CD4-positive, alpha-beta memory T cell (primary cell): ENCODE results near the gene C16orf95. TPM values are rescaled to one million over a fixed set of nuclear protein-coding genes. Genes with fewer than 3 reads are reported as not detected.
A peak's percentile ranks its signal among the peaks of the same experiment; 100 is the strongest.

Experiments
- CTCF ChIA-PET: fragments of 350-600 bp; sonication (Branson Sonifier 250); formaldehyde crosslinking; loops from one replicate; lab custom pipeline; 2021; ENCODE audit warnings: inconsistent platforms; ENCODE audit not compliant: partially characterized antibody; lab: Charles Lee
- POLR2A ChIA-PET: fragments of 350-600 bp; sonication (Branson Sonifier 250); formaldehyde crosslinking; loops from one replicate; lab custom pipeline; 2021; ENCODE audit not compliant: partially characterized antibody; lab: Charles Lee
- DNase-seq, 5 donors: peaks; one replicate each; pipeline versions ENCODE4 v3.0.0 to v3.0.0-alpha.2; 2020 to 2022; ENCODE audit warnings: mixed read lengths in 1 of 5
- H3K27ac ChIP-seq: one replicate; pipeline ENCODE4 v1.7.0; 2013; ENCODE audit warnings: low read depth, low read length
- H3K27me3 ChIP-seq: 2 replicates; pipeline ENCODE4 v1.7.0; 2013; ENCODE audit warnings: mild to moderate bottlenecking, low read length, moderate library complexity; ENCODE audit not compliant: insufficient read depth
- H3K36me3 ChIP-seq: 2 replicates; pipeline ENCODE4 v1.7.0; 2013; ENCODE audit warnings: mild to moderate bottlenecking, low read length, moderate library complexity; ENCODE audit not compliant: insufficient read depth
- H3K4me1 ChIP-seq: 2 replicates; pipeline ENCODE4 v1.7.0; 2013; ENCODE audit warnings: mild to moderate bottlenecking, low read length, moderate library complexity; ENCODE audit not compliant: insufficient read depth
- H3K4me3 ChIP-seq, 2 donors: one replicate each; pipeline ENCODE4 v1.7.0; 2013; ENCODE audit warnings: low read length in 2 of 2, mild to moderate bottlenecking in 1 of 2
- H3K9me3 ChIP-seq, 2 donors: one replicate each; pipeline ENCODE4 v1.7.0; 2013; ENCODE audit warnings: low read length in 2 of 2, control low read depth in 1 of 2; ENCODE audit not compliant: control insufficient read depth in 1 of 2
- H3K27ac Mint-ChIP-seq, 7 donors: one replicate each; pipeline ENCODE4 v1.8.0; 2020 to 2021; ENCODE audit warnings: mixed read lengths in 7 of 7, mild to moderate bottlenecking in 6 of 7, inconsistent platforms in 3 of 7, moderate library complexity in 3 of 7
- H3K27me3 Mint-ChIP-seq, 2 donors: one replicate each; pipeline ENCODE4 v1.8.0; 2020 to 2021; ENCODE audit warnings: mixed read lengths in 2 of 2
- H3K36me3 Mint-ChIP-seq, 2 donors: one replicate each; pipeline ENCODE4 v1.8.0; 2020 to 2021; ENCODE audit warnings: mixed read lengths in 2 of 2, inconsistent platforms in 1 of 2, mild to moderate bottlenecking in 1 of 2
- H3K4me1 Mint-ChIP-seq, 4 donors: one replicate each; pipeline ENCODE4 v1.8.0; 2020 to 2021; ENCODE audit warnings: mixed read lengths in 4 of 4, mild to moderate bottlenecking in 1 of 4
- H3K4me3 Mint-ChIP-seq, 8 donors: one replicate each; pipeline ENCODE4 v1.8.0; 2020 to 2021; ENCODE audit warnings: mixed read lengths in 8 of 8, mild to moderate bottlenecking in 7 of 8, moderate library complexity in 6 of 8, inconsistent platforms in 3 of 8
- H3K9me3 Mint-ChIP-seq, 8 donors: one replicate each; pipeline ENCODE4 v1.8.0; 2020 to 2021; ENCODE audit warnings: mixed read lengths in 8 of 8, mild to moderate bottlenecking in 5 of 8, inconsistent platforms in 3 of 8, moderate library complexity in 1 of 8
- intact Hi-C: fragments of 100-400 bp; cut with micrococcal nuclease; formaldehyde crosslinking; loops from one replicate; pipeline ENCODE4 v1.15.1; 2023
- polyA plus RNA-seq, 2 donors: library from polyadenylated mRNA; unstranded; fragments of 300-500 nt; fragmentation: Illumina TruSeq; gene quantifications; one replicate each; pipeline ENCODE4 v1.2.3, GENCODE V29; 2021
- total RNA-seq, 2 experiments: library from RNA; stranded (reverse); gene quantifications; one replicate each; pipeline ENCODE4 v1.2.3, GENCODE V29; 2021

C16orf95 gene
- total and polyA plus RNA-seq, 4 experiments from 2014 or later = 1.4 to 2.4 (median 1.6) TPM

DNA sequence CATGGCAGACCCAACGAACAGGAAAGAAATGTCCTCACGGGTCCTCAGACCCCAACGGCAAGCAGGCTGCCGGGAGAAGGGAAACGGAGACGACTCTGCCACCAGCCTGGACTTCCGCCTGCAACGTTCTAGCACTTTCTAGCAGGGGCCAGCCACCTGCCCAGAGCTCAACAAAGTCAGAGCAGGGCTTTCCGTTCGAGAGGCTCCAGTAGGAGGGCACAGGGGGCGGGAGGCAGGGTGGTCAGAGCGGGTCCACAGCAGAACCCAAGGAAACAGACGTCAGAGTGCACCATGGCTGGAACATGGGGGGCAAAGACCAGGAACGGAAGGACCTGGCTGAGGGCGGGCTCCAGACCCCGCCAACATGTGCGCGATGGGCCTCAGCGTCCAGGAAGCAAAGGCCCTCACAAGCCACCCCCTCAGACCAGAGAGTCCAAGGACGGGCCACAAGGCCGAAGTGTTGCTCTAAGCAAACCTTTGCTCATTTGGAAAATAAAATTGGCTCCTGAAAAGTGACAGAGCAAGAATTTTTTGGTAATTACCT is 29.4 kb upstream of the C16orf95 start:
- intact Hi-C loops = loop anchor here (5.0 kb wide), 1 partner anchor 36 kb away; the partner anchor contains the start of gene FBXO31
- H3K36me3 Mint-ChIP-seq = peaks cover 20 to 37% of the 10 kb centered on the region in 2 donors
- no peaks in the 10 kb centered on the region for H3K9me3 Mint-ChIP-seq
- ChIA-PET POLR2A (no interaction called here), CTCF (no interaction called here)
- no peaks in the 10 kb centered on the region for H3K27me3 Mint-ChIP-seq
- H3K9me3 ChIP-seq = no peaks in the 10 kb centered on the region
- DNase-seq = no peak
- no peak overlapping the region for H3K4me3 Mint-ChIP-seq
- no peaks in the 10 kb centered on the region for H3K27me3 ChIP-seq
- H3K4me1 Mint-ChIP-seq = peaks cover 15 to 47% (median 22%) of the 10 kb centered on the region in 4 donors
- H3K27ac Mint-ChIP-seq = peak overlapping the region in 3 of 7 donors; percentile 46 to 73 (median 55)
- peaks cover 20% of the 10 kb centered on the region for H3K4me1 ChIP-seq
- peaks cover 20% of the 10 kb centered on the region for H3K36me3 ChIP-seq
- no peak overlapping the region for H3K4me3 ChIP-seq
- H3K27ac ChIP-seq = no peak overlapping the region

DNA sequence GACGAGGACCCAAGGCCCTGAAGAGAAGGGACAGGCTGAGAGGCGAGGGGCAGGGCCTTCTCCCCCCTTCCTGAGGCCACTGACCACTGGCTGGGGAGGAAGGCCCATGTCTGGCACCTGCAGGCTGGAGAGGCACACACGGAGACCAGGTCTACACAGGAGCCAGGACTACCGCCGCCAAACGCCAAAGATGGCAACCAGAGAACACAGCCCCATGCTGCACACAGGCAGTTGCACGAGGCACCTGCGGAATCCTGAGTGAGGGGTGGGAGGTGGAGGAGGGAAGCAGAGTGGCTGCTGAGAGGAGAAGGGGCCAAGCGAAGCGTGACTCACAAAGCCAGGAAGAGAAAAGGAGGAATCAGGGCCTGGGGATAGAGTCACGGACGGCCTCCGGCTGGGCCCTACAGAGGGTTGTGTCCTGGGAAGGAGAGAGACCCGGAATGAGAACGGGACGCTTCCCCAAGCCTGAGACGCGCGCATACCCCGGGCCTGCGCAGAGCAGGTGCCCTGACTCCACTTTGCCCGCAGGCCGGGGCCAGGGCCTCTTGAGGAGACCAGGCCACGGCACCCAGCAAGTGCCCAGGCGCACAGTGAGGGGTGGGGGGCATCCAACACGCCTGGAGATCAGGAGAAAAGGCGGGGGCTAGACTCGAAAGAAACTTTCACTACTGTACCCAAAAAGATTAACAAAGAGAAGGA is 28.7 kb upstream of the C16orf95 start:
- Mint-ChIP-seq H3K9me3 (no peaks in the 10 kb centered on the region), H3K27ac (peak overlapping the region in 6 of 7 donors; percentile 75 to 97 (median 94)), H3K4me1 (peaks cover 15 to 43% (median 24%) of the 10 kb centered on the region in 4 donors), H3K4me3 (peak overlapping the region in 5 of 8 donors; percentile 48 to 78 (median 71)), H3K27me3 (no peaks in the 10 kb centered on the region), H3K36me3 (peaks cover 22 to 39% of the 10 kb centered on the region in 2 donors)
- DNase-seq = no peak
- H3K27me3 ChIP-seq = no peaks in the 10 kb centered on the region
- H3K9me3 ChIP-seq = no peaks in the 10 kb centered on the region
- H3K36me3 ChIP-seq = peaks cover 20% of the 10 kb centered on the region
- no peak overlapping the region for H3K4me3 ChIP-seq
- CTCF ChIA-PET = interaction anchor here (1.0 to 1.3 kb wide), 2 partner anchors 38 to 48 kb away, joined by 5 read pairs; partner anchors contain the start of gene FBXO31
- peaks cover 20% of the 10 kb centered on the region for H3K4me1 ChIP-seq
- no peak overlapping the region for H3K27ac ChIP-seq
- POLR2A ChIA-PET = interaction anchor here (0.5 to 2.1 kb wide), 3 partner anchors 28 to 1993 kb away, joined by 3 to 17 read pairs (median 6); partner anchors contain the start of genes C16orf95 and FBXO31
- intact Hi-C loops = loop anchor here (1.0 to 5.0 kb wide), 3 partner anchors 29 to 48 kb away; partner anchors contain the start of genes C16orf95 and FBXO31

DNA sequence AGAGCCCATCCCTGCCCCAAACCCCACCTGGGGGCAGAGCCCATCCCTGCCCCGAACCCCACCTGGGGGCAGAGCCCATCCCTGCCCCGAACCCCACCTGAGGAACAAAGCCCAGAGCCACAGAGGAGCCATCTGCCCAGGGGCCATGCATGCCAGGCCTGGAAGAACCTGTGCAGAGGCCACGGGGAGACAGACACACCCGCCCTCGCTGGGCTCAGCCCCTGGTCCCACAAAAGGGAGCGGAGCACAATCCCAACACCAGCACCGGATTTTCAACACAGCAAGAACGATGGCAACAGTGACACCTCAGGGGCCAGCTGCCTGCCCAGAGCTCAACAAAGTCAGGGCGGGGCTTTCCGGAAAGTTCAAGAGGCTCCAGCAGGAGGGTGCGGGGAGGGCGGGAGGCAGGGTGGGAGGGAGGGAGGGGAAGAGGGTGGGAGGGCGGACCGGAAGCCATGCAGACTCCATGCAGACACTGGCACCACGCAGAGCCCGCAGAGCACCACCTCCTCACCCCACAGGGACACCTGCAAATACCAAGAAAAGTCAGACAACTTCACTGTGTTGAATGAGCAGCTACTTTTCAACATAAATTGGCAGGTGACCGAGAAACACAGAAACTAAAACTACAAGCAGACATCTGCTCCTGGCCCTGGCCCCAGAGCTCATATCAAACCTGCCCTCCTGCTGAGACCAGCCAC is 27.9 kb upstream of the C16orf95 start:
- ChIA-PET POLR2A (interaction anchor here (0.5 to 2.1 kb wide), 3 partner anchors 27 to 1994 kb away, joined by 3 to 17 read pairs (median 6); partner anchors contain the start of genes C16orf95 and FBXO31), CTCF (interaction anchor here (0.6 to 1.3 kb wide), 3 partner anchors 39 to 434 kb away, joined by 3 to 5 read pairs (median 5); partner anchors contain the start of gene FBXO31)
- Mint-ChIP-seq H3K27ac (peak overlapping the region; percentile 72 to 97 (median 93)), H3K4me1 (peaks cover 14 to 45% (median 24%) of the 10 kb centered on the region in 4 donors), H3K27me3 (no peaks in the 10 kb centered on the region), H3K9me3 (no peaks in the 10 kb centered on the region), H3K4me3 (peak overlapping the region in 7 of 8 donors; percentile 51 to 78 (median 68)), H3K36me3 (peaks cover 28 to 45% of the 10 kb centered on the region in 2 donors)
- Histone ChIP-seq H3K27ac (no peak overlapping the region), H3K27me3 (no peaks in the 10 kb centered on the region), H3K36me3 (peaks cover 25% of the 10 kb centered on the region), H3K4me3 (no peak overlapping the region), H3K9me3 (no peaks in the 10 kb centered on the region), H3K4me1 (peaks cover 20% of the 10 kb centered on the region)
- intact Hi-C loops = loop anchor here (1.0 to 5.0 kb wide), 3 partner anchors 28 to 49 kb away; partner anchors contain the start of genes C16orf95 and FBXO31
- peak; percentile 2 to 75 (median 47) for DNase-seq

DNA sequence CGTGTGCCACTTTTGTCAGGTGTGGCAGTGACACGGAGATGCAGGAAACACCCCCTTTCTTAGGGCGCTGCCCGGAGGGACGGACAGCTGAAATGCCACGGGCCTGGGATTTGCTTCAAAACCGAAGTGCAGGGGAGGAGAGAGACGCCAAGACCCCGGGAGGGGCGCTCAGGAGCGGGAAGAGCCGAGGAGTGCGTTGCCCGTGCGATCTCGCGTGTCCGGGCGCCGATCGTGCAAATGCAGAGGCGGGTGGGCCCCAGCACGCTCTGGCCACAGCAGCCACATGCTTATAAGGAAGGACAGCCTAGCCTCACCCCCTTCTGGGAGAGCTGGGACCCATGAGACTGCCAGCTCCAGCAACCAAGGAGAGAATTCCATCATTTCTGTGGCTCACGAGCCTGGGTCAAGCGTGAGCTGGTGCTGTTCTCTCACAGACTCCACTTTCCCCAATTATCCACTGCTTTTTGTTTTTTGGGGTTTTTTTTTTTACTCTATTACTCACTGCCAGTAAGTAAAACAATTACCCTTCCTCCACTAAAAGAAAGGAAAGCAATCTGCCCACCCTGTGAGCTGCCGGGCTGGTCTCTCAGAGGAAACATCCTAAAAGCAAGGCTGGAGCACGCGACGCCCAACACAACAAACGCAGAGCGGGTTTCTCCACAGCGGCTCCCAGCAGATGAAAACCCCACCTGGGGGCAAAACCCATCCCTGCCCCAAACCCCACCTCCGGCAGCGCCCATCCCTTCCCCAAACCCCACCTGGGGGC is 27.2 kb upstream of the C16orf95 start:
- Histone ChIP-seq H3K27me3 (no peaks in the 10 kb centered on the region), H3K4me1 (peaks cover 20% of the 10 kb centered on the region), H3K9me3 (no peaks in the 10 kb centered on the region), H3K4me3 (no peak overlapping the region), H3K27ac (no peak overlapping the region), H3K36me3 (peaks cover 25% of the 10 kb centered on the region)
- H3K4me1 Mint-ChIP-seq = peaks cover 11 to 41% (median 22%) of the 10 kb centered on the region in 4 donors
- H3K27me3 Mint-ChIP-seq = no peaks in the 10 kb centered on the region
- intact Hi-C loops = no loop called here
- H3K9me3 Mint-ChIP-seq = no peaks in the 10 kb centered on the region
- CTCF ChIA-PET = interaction anchor here (0.6 to 1.3 kb wide), 3 partner anchors 40 to 435 kb away, joined by 3 to 5 read pairs (median 5); partner anchors contain the start of gene FBXO31
- H3K27ac Mint-ChIP-seq = peak overlapping the region in 6 of 7 donors; percentile 0 to 91 (median 65)
- DNase-seq = no peak
- H3K4me3 Mint-ChIP-seq = peak overlapping the region in 3 of 8 donors; percentile 17 to 46 (median 44)
- POLR2A ChIA-PET = interaction anchor here (1.6 to 2.1 kb wide), 2 partner anchors 27 to 38 kb away, joined by 6 to 17 read pairs; partner anchors contain the start of genes C16orf95 and FBXO31
- H3K36me3 Mint-ChIP-seq = peaks cover 30 to 44% of the 10 kb centered on the region in 2 donors

DNA sequence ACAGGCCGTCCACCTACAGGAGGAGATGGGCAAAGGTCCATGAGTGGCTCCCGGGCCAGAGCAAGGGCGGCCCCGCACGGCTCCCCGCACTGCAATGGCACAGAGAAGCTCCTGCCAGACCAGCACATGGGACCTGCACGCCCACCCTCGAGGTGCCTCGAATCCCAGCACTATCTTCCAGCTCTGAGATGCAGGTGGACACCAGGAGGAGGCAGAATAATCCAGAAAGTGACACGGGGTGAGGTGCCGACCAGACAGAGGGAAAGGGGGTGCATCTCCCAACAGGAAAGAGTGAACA is 26.5 kb upstream of the C16orf95 start:
- H3K9me3 ChIP-seq = no peaks in the 10 kb centered on the region
- Mint-ChIP-seq H3K36me3 (peaks cover 30 to 44% of the 10 kb centered on the region in 2 donors), H3K27me3 (no peaks in the 10 kb centered on the region), H3K27ac (peak overlapping the region in 1 of 7 donors; percentile 76), H3K4me3 (no peak overlapping the region), H3K4me1 (peaks cover 9 to 35% (median 19%) of the 10 kb centered on the region in 4 donors), H3K9me3 (no peaks in the 10 kb centered on the region)
- ChIA-PET CTCF (no interaction called here), POLR2A (interaction anchor here (2.1 kb wide), 1 partner anchor 39 kb away, joined by 17 read pairs; the partner anchor contains the start of gene FBXO31)
- H3K4me1 ChIP-seq = peaks cover 20% of the 10 kb centered on the region
- intact Hi-C loops = no loop called here
- H3K4me3 ChIP-seq = no peak overlapping the region
- no peaks in the 10 kb centered on the region for H3K27me3 ChIP-seq
- H3K27ac ChIP-seq = no peak overlapping the region
- peaks cover 25% of the 10 kb centered on the region for H3K36me3 ChIP-seq
- DNase-seq = no peak

DNA sequence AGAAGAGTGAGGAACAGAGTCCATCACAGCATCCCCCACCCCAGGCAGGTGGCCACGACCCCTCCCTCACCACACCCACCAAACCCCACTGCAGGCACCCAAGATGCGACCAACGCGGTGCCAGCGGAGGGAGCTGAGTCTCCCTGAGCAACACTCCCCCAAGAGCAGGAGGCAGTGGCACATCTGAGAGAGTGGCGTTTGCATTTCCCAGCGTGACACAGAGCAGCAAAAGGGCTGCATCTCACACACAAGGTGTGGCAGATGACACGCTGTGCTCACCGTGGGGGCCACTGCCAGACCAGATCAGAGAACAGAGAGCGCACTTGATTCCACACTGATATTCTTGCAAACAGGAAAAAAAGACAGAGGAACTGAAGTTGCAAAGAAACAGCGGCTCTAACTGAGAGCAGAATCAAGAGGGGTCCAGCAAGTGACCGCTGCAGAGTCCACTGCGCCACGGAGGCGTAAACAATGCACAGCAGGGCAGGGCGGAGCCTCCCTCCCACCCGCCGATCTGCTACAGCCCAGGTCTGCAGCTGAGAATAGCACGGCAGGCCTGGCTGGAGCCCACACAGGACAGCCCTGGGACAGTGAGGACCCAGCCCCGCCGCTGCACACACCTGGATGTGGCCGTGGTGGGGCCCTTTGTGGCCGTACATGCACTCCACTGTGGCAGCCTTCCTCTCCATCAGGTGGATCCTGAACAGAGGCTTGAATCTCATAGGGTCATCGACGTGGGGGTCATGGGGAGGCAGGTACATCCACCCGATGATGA is 26.0 kb upstream of the C16orf95 start:
- DNase-seq = no peak
- H3K4me1 Mint-ChIP-seq = peaks cover 9 to 29% (median 17%) of the 10 kb centered on the region in 4 donors
- H3K9me3 ChIP-seq = no peaks in the 10 kb centered on the region
- peaks cover 20% of the 10 kb centered on the region for H3K4me1 ChIP-seq
- H3K27me3 ChIP-seq = no peaks in the 10 kb centered on the region
- H3K4me3 Mint-ChIP-seq = no peak overlapping the region
- POLR2A ChIA-PET = interaction anchor here (1.2 kb wide), 1 partner anchor 45 kb away, joined by 3 read pairs; no protein-coding TSS in a partner anchor
- no peak overlapping the region for H3K4me3 ChIP-seq
- no peaks in the 10 kb centered on the region for H3K27me3 Mint-ChIP-seq
- CTCF ChIA-PET = interaction anchor here (0.5 to 1.2 kb wide), 2 partner anchors 51 to 528 kb away, joined by 3 read pairs; no protein-coding TSS in a partner anchor
- H3K9me3 Mint-ChIP-seq = no peaks in the 10 kb centered on the region
- H3K27ac Mint-ChIP-seq = peak overlapping the region in 2 of 7 donors; percentile 15 to 21
- intact Hi-C loops = no loop called here
- H3K36me3 Mint-ChIP-seq = peaks cover 29 to 43% of the 10 kb centered on the region in 2 donors
- peaks cover 25% of the 10 kb centered on the region for H3K36me3 ChIP-seq
- no peak overlapping the region for H3K27ac ChIP-seq
